H1 (cell line): Measurements from ENCODE around the gene HDAC9. TPM values are rescaled to one million over a fixed set of nuclear protein-coding genes. Genes with fewer than 3 reads are reported as not detected.

Source experiments
- CHD2 ChIP-seq: IDR thresholded peaks from 2 replicates; pipeline ENCODE4 v1.6.1; 2012; ENCODE audit warnings: low read length, improper control_type of control experiment
- CTBP2 ChIP-seq: IDR thresholded peaks from 2 replicates; pipeline ENCODE4 v1.7.0; 2011; ENCODE audit warnings: borderline replicate concordance, mild to moderate bottlenecking, moderate library complexity, mixed read lengths, low read length; ENCODE audit not compliant: insufficient read depth, insufficient read length
- KDM1A ChIP-seq: fragments of 200-600, 300-600 bp; sonication (generic); IDR thresholded peaks from 2 replicates; pipeline ENCODE4 v1.7.1; 2016; ENCODE audit warnings: mild to moderate bottlenecking, low read length, borderline replicate concordance
- TEAD4 ChIP-seq: IDR thresholded peaks from 2 replicates; pipeline ENCODE4 v1.6.1; 2012; ENCODE audit warnings: low read depth, low read length, inconsistent platforms, mixed read lengths
- polyA plus RNA-seq, 7 experiments: library from polyadenylated mRNA; depleted of rRNA in 3 of 7; stranded (reverse) in 5 of 7; unstranded in 2 of 7; fragments of >200 nt in 5 of 7; fragments of 200-250 nt in 2 of 7; gene quantifications; 1 replicate in 5 of 7; 2 replicates in 1 of 7; 4 replicates in 1 of 7; pipeline versions ENCODE4 v1.2.1 to v1.2.3, GENCODE V29; 2011 to 2013; ENCODE audit warnings: missing spikeins in 2 of 7, mixed read lengths in 2 of 7
- total RNA-seq: library from RNA; stranded (reverse); fragmentation: NEBNext Ultra II Directional; extraction: Animal tissue kit (Norgen Biotek cat#: 25700); gene quantifications from 2 replicates; pipeline ENCODE4 v1.2.1, GENCODE V29; 2021

The HDAC9 gene
- total and polyA plus RNA-seq, 2 of the 8 experiments (the other 6 are each of a cell fraction or from before 2014, with no cell fraction given): 9.5 to 13.1 TPM

GRCh38 chr7:18505870-18506460 is 10.4 kb downstream of the HDAC9 start (continued):
- no peak for TF ChIP-seq TEAD4
- TF ChIP-seq CHD2: no peak
- no peak for TF ChIP-seq CTBP2
- TF ChIP-seq KDM1A: no peak
